HCT116 (cell line): ENCODE data around the gene SPOPL. TPM values are rescaled to one million over a fixed set of nuclear protein-coding genes. Genes with fewer than 3 reads are reported as not detected.

Source experiments
- ATAC-seq: fragments of 200-7000 bp; cut with Tn5 transposase; 2 replicates; pipeline ENCODE4 v1.9.1; 2020; ENCODE audit warnings: mild to moderate bottlenecking, moderate library complexity
- BruUV-seq: library from RNA; stranded (reverse); fragments of 400-500 nt; replicated peaks from 2 replicates; lab custom pipeline; 2021; lab: Mats Ljungman, UMichigan
- CTCF ChIA-PET: fragments of 300-600 bp; sonication (Branson Sonifier 250); formaldehyde crosslinking; loops from one replicate; lab custom pipeline; 2021; ENCODE audit warnings: antibody characterized with exemption; lab: Charles Lee
- POLR2A ChIA-PET: fragments of 300-600, 350-600 bp; sonication (Branson Sonifier 250); formaldehyde crosslinking; loops from one replicate; lab custom pipeline; 2021; ENCODE audit warnings: antibody characterized with exemption; lab: Charles Lee
- RAD21 ChIA-PET, 2 experiments: fragments of 300-600 bp; sonication (Branson Sonifier 250); formaldehyde crosslinking; loops; one replicate each; lab custom pipeline; 2023; ENCODE audit warnings: low total read pairs in 2 of 2; ENCODE audit not compliant: uncharacterized antibody in 2 of 2, unreplicated experiment in 2 of 2, low non-redundant PET in 1 of 2; lab: Charles Lee
- DNase-seq: peaks from one replicate; pipeline ENCODE4 v3.0.0-alpha.2; 2010; ENCODE audit warnings: low read depth, low spot score
- H2AFZ ChIP-seq: fragments of 200-600 bp; shearing (Covaris generic), sonication (generic); 2 replicates; pipeline ENCODE4 v1.6.1; 2017; ENCODE audit warnings: low read depth, mixed run types, mixed read lengths, antibody characterized with exemption, low read length; ENCODE audit not compliant: poor library complexity, severe bottlenecking
- H3K27ac ChIP-seq: 2 replicates; pipeline ENCODE4 v1.5.1; 2012; ENCODE audit warnings: low read depth, low read length
- H3K27me3 ChIP-seq: fragments of 200-600 bp; sonication (generic); 2 replicates; pipeline ENCODE4 v1.6.1; 2016; ENCODE audit warnings: mixed run types, low read length, mixed read lengths; ENCODE audit not compliant: insufficient read depth
- H3K36me3 ChIP-seq, 2 experiments: fragments of 200-500 bp in 1 of 2; fragments of 200-600 bp in 1 of 2; sonication (Bioruptor generic) in 1 of 2; sonication (generic) in 1 of 2; 2 replicates each; pipeline versions ENCODE4 v1.5.1 to v1.6.1; 2014 to 2016; ENCODE audit warnings: low read length in 2 of 2, inconsistent platforms in 1 of 2, mixed read lengths in 1 of 2, mixed run types in 1 of 2; ENCODE audit not compliant: insufficient read depth in 2 of 2, control insufficient read depth in 1 of 2
- H3K4me1 ChIP-seq, 2 experiments: fragments of 200-600 bp in 1 of 2; sonication (generic) in 1 of 2; 2 replicates each; pipeline versions ENCODE4 v1.5.1 to v1.6.1; 2012 to 2017; ENCODE audit warnings: low read length in 2 of 2, inconsistent platforms in 1 of 2, mild to moderate bottlenecking in 1 of 2, mixed read lengths in 1 of 2, mixed run types in 1 of 2, moderate library complexity in 1 of 2; ENCODE audit not compliant: insufficient read depth in 2 of 2, control insufficient read depth in 1 of 2
- H3K4me2 ChIP-seq: fragments of 200-600 bp; sonication (generic); 2 replicates; pipeline ENCODE4 v1.6.1; 2017; ENCODE audit warnings: mixed run types, low read length, mixed read lengths
- H3K4me3 ChIP-seq, 2 experiments: fragments of 200-600 bp in 1 of 2; sonication (generic) in 1 of 2; replicated peaks in 1 of 2; 2 replicates each; pipeline ENCODE4 v1.5.1; 2011 to 2016; ENCODE audit warnings: low read length in 2 of 2, control low read depth in 1 of 2, low read depth in 1 of 2, mild to moderate bottlenecking in 1 of 2, mixed read lengths in 1 of 2, mixed run types in 1 of 2
- H3K79me2 ChIP-seq: fragments of 200-600 bp; sonication (generic); 2 replicates; pipeline ENCODE4 v1.6.1; 2017; ENCODE audit warnings: mild to moderate bottlenecking, mixed run types, low read length, moderate library complexity, mixed read lengths; ENCODE audit not compliant: insufficient read depth
- H3K9ac ChIP-seq: fragments of 200-600 bp; sonication (generic); 2 replicates; pipeline ENCODE4 v1.6.1; 2016; ENCODE audit warnings: low read length, mixed read lengths
- H3K9me2 ChIP-seq: fragments of 200-600 bp; sonication (generic), shearing (Covaris generic); 2 replicates; pipeline ENCODE4 v1.6.1; 2017; ENCODE audit warnings: mixed run types, mild to moderate bottlenecking, moderate library complexity; ENCODE audit not compliant: insufficient read depth
- H3K9me3 ChIP-seq, 2 experiments: fragments of 200-500 bp in 1 of 2; fragments of 200-600 bp in 1 of 2; sonication (Bioruptor generic) in 1 of 2; sonication (generic) in 1 of 2; 2 replicates each; pipeline ENCODE4 v1.6.1; 2014 to 2017; ENCODE audit warnings: low read length in 2 of 2, mixed read lengths in 2 of 2, inconsistent platforms in 1 of 2, low read depth in 1 of 2, mild to moderate bottlenecking in 1 of 2, mixed run types in 1 of 2, moderate library complexity in 1 of 2; ENCODE audit not compliant: control insufficient read depth in 1 of 2, insufficient read depth in 1 of 2
- H4K20me1 ChIP-seq: fragments of 200-600 bp; sonication (generic), shearing (Covaris generic); 2 replicates; pipeline ENCODE4 v1.6.1; 2017; ENCODE audit warnings: mixed run types, mild to moderate bottlenecking, moderate library complexity; ENCODE audit not compliant: insufficient read depth
- EZH2phosphoT487 ChIP-seq: fragments of 200-600 bp; IDR thresholded peaks from 2 replicates; pipeline ENCODE4 v1.6.1; 2018; ENCODE audit warnings: antibody characterized with exemption, borderline replicate concordance
- RAD21 ChIP-seq: IDR thresholded peaks from 2 replicates; pipeline ENCODE4 v1.6.1; 2012; ENCODE audit warnings: low read depth, mild to moderate bottlenecking
- ZFX ChIP-seq: fragments of 450-650 bp; IDR thresholded peaks from 2 replicates; pipeline ENCODE4 v1.6.1; 2017
- intact Hi-C: fragments of 100-400 bp; cut with micrococcal nuclease; formaldehyde crosslinking; loops from 2 replicates; pipeline ENCODE4 v1.10.0; 2022
- total RNA-seq: library from RNA; stranded (reverse); gene quantifications from one replicate; pipeline ENCODE4 v1.2.1, GENCODE V29; 2021; ENCODE audit not compliant: unreplicated experiment
- TF ChIP-seq, protein P1 (sequence below): IDR thresholded peaks from 2 replicates; pipeline ENCODE4 v1.6.1; 2012; ENCODE audit warnings: low read depth
- TF ChIP-seq, protein P2 (sequence below): IDR thresholded peaks from 2 replicates; pipeline ENCODE4 v1.6.1; 2012

Gene SPOPL
- total RNA-seq, 1 experiment from 2014 or later: 48.3 TPM

DNA sequence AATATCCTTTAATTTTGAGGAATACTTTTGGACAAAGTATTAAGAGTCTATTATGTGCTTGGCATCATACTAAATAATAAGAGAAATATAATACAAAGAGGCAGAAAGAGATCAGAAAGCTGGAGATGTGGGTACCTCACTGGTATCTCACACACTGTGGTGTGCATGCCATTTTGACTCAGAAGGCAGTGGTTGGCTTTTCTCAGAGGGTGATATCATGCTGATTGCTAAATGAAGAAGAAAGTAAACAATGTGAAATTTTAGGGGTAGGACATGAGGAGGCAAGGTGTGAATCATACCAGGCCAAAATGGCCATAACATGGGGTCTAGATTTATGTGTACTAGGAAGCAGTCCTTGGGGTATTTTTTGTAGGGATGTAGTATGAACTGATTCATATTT is 16.6 kb upstream of the SPOPL start:
- no peak overlapping the region for H3K27ac ChIP-seq
- CTCF ChIA-PET: no interaction called here
- no peak for DNase-seq
- intact Hi-C loops: no loop called here
- no peak overlapping the region for H3K9ac ChIP-seq
- H3K27me3 ChIP-seq: no peaks in the 10 kb centered on the region
- TF ChIP-seq ZFX: no peak
- TF ChIP-seq, protein P1, sequence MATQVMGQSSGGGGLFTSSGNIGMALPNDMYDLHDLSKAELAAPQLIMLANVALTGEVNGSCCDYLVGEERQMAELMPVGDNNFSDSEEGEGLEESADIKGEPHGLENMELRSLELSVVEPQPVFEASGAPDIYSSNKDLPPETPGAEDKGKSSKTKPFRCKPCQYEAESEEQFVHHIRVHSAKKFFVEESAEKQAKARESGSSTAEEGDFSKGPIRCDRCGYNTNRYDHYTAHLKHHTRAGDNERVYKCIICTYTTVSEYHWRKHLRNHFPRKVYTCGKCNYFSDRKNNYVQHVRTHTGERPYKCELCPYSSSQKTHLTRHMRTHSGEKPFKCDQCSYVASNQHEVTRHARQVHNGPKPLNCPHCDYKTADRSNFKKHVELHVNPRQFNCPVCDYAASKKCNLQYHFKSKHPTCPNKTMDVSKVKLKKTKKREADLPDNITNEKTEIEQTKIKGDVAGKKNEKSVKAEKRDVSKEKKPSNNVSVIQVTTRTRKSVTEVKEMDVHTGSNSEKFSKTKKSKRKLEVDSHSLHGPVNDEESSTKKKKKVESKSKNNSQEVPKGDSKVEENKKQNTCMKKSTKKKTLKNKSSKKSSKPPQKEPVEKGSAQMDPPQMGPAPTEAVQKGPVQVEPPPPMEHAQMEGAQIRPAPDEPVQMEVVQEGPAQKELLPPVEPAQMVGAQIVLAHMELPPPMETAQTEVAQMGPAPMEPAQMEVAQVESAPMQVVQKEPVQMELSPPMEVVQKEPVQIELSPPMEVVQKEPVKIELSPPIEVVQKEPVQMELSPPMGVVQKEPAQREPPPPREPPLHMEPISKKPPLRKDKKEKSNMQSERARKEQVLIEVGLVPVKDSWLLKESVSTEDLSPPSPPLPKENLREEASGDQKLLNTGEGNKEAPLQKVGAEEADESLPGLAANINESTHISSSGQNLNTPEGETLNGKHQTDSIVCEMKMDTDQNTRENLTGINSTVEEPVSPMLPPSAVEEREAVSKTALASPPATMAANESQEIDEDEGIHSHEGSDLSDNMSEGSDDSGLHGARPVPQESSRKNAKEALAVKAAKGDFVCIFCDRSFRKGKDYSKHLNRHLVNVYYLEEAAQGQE: no peak
- TF ChIP-seq EZH2phosphoT487: no peak
- TF ChIP-seq RAD21: no peak
- TF ChIP-seq, protein P2, sequence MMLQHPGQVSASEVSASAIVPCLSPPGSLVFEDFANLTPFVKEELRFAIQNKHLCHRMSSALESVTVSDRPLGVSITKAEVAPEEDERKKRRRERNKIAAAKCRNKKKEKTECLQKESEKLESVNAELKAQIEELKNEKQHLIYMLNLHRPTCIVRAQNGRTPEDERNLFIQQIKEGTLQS: no peak
- H3K9me3 ChIP-seq: no peaks in the 10 kb centered on the region
- H3K4me2 ChIP-seq: no peak overlapping the region
- 0 out of 2 replicates have a peak, but pooled peaks cover 3% of the 10 kb centered on the region for H3K79me2 ChIP-seq
- H3K4me3 ChIP-seq: no peak overlapping the region
- no peaks in the 10 kb centered on the region for H4K20me1 ChIP-seq
- H3K36me3 ChIP-seq: no peaks in the 10 kb centered on the region
- BruUV-seq: no TSS peak
- no peak for ATAC-seq
- RAD21 ChIA-PET: no interaction called here
- POLR2A ChIA-PET: no interaction called here
- H3K4me1 ChIP-seq: no peaks in the 10 kb centered on the region
- H3K9me2 ChIP-seq: no peaks in the 10 kb centered on the region
- H2AFZ ChIP-seq: no peak overlapping the region
